ENCODE results near the gene SARDH.

DNA sequence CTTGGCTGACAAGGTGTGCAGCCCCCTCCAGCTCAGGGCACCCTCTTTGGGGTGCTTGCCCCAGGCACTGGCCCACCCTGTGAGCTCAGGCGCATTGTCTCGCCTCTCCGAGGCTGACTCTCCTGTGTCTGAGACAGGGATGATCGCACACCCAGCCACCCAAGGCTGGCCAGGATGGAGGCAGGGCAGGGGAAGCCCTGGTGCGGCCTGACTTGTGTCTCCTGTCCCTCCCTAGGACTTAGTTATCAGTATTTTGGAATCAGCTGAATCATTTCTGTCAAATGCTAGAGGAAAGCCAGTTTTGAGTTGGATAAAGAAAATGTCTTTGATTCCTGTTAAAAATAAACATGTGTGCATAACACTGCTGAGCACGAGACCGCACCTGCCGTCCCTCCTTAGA lies 104.5 kb downstream of the SARDH start:
- TF ChIP-seq, protein P1, sequence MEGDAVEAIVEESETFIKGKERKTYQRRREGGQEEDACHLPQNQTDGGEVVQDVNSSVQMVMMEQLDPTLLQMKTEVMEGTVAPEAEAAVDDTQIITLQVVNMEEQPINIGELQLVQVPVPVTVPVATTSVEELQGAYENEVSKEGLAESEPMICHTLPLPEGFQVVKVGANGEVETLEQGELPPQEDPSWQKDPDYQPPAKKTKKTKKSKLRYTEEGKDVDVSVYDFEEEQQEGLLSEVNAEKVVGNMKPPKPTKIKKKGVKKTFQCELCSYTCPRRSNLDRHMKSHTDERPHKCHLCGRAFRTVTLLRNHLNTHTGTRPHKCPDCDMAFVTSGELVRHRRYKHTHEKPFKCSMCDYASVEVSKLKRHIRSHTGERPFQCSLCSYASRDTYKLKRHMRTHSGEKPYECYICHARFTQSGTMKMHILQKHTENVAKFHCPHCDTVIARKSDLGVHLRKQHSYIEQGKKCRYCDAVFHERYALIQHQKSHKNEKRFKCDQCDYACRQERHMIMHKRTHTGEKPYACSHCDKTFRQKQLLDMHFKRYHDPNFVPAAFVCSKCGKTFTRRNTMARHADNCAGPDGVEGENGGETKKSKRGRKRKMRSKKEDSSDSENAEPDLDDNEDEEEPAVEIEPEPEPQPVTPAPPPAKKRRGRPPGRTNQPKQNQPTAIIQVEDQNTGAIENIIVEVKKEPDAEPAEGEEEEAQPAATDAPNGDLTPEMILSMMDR (IDR thresholded peaks at IDR 0.05), result no peak
- no peak for TF ChIP-seq POLR2A (IDR thresholded peaks at IDR 0.05)

Measured in heart left ventricle (tissue), 13 donors.